K562 (cell line): Measurements from ENCODE around the gene WBP2NL. TPM values are rescaled to one million over a fixed set of nuclear protein-coding genes. Genes with fewer than 3 reads are reported as not detected.

ENCODE experiments used
- ATAC-seq: fragments of 200-7000 bp; cut with Tn5 transposase; 3 replicates; pipeline ENCODE4 v1.9.1; 2020; ENCODE audit warnings: moderate library complexity
- BruUV-seq: library from RNA; stranded (reverse); fragments of 400-500 nt; replicated peaks from 2 replicates; lab custom pipeline; 2021; lab: Mats Ljungman, UMichigan
- CTCF ChIA-PET: fragments of 300-600 bp; formaldehyde crosslinking; extraction: SDS; loops from one replicate; lab custom pipeline; 2021; ENCODE audit warnings: low intra/inter-chr PET ratio; lab: Yijun Ruan, JAX
- POLR2A ChIA-PET: fragments of 300-600, 350-650 bp; sonication (Branson Sonifier 250); formaldehyde crosslinking; extraction: SDS; loops from one replicate; lab custom pipeline; 2021; ENCODE audit warnings: antibody characterized with exemption, inconsistent platforms; lab: Yijun Ruan, JAX
- DNase-seq, 4 experiments: peaks; one replicate each; pipeline versions ENCODE4 v3.0.0 to v3.0.0-alpha.2; 2011 to 2018; ENCODE audit warnings: low spot score in 3 of 4, mixed read lengths in 3 of 4; ENCODE audit errors: extremely low read depth in 1 of 4
- FAIRE-seq: peaks from 2 replicates; lab custom pipeline; 2011; peaks lifted over from hg19 to GRCh38; lab: Jason Lieb, UNC
- H2AFZ ChIP-seq: 2 replicates; pipeline ENCODE4 v1.6.0; 2011; ENCODE audit warnings: low read depth, low read length, control low read depth, inconsistent platforms
- H3K27ac ChIP-seq: fragments of 200-600 bp; 3 replicates; pipeline ENCODE4 v1.8.0; 2011; ENCODE audit warnings: low read depth, mild to moderate bottlenecking, control low read depth, inconsistent platforms, low read length, moderate library complexity, mixed read lengths; ENCODE audit errors: extremely low read depth
- H3K27me3 ChIP-seq, 2 experiments: fragments of 300-600 bp in 1 of 2; 2 replicates in 1 of 2; 3 replicates in 1 of 2; pipeline versions ENCODE4 v1.6.0 to v1.8.0; 2011; ENCODE audit warnings: inconsistent platforms in 2 of 2, low read length in 2 of 2, mild to moderate bottlenecking in 1 of 2, mixed read lengths in 1 of 2, moderate library complexity in 1 of 2; ENCODE audit not compliant: control insufficient read depth in 2 of 2, insufficient read depth in 2 of 2
- H3K36me3 ChIP-seq: fragments of 300-600 bp; 3 replicates; pipeline ENCODE4 v1.8.0; 2011; ENCODE audit warnings: mild to moderate bottlenecking, low read length, inconsistent platforms; ENCODE audit not compliant: control insufficient read depth, insufficient read depth
- H3K4me1 ChIP-seq, 2 experiments: fragments of 200-600 bp in 1 of 2; replicated peaks in 1 of 2; 2 replicates in 1 of 2; 3 replicates in 1 of 2; pipeline versions ENCODE4 v1.5.1 to v1.8.0; 2011; ENCODE audit warnings: inconsistent platforms in 2 of 2, low read length in 2 of 2, mild to moderate bottlenecking in 1 of 2, mixed read lengths in 1 of 2, moderate library complexity in 1 of 2; ENCODE audit not compliant: control insufficient read depth in 2 of 2, insufficient read depth in 2 of 2
- H3K4me2 ChIP-seq: 2 replicates; pipeline ENCODE4 v1.6.1; 2011; ENCODE audit warnings: low read length, control low read depth, inconsistent platforms, mixed read lengths; ENCODE audit not compliant: insufficient read depth
- H3K4me3 ChIP-seq: fragments of 200-600 bp; sonication (generic), shearing (Covaris generic); 2 replicates; pipeline ENCODE4 v1.5.1; 2016; ENCODE audit warnings: control low read depth, inconsistent platforms
- H3K79me2 ChIP-seq: fragments of 200-600 bp; 3 replicates; pipeline ENCODE4 v1.8.0; 2011; ENCODE audit warnings: low read length, inconsistent platforms; ENCODE audit not compliant: control insufficient read depth, insufficient read depth
- H3K9ac ChIP-seq, 2 experiments: 2 replicates each; pipeline versions ENCODE4 v1.6.0 to v1.6.1; 2011; ENCODE audit warnings: low read depth in 2 of 2, low read length in 2 of 2, control low read depth in 1 of 2, inconsistent platforms in 1 of 2, mild to moderate bottlenecking in 1 of 2, mixed read lengths in 1 of 2; ENCODE audit not compliant: insufficient read depth in 1 of 2
- H3K9me1 ChIP-seq: one replicate; pipeline ENCODE4 v1.6.0; 2011; ENCODE audit warnings: inconsistent platforms, mild to moderate bottlenecking, low read length, moderate library complexity; ENCODE audit not compliant: control insufficient read depth, insufficient read depth
- H3K9me3 ChIP-seq: replicated peaks from 2 replicates; pipeline ENCODE4 v1.5.1; 2011; ENCODE audit warnings: low read depth, low read length, inconsistent platforms; ENCODE audit not compliant: control insufficient read depth, insufficient read depth
- H4K20me1 ChIP-seq: replicated peaks from 2 replicates; pipeline ENCODE4 v1.6.1; 2011; ENCODE audit warnings: low read length, inconsistent platforms, mixed read lengths; ENCODE audit not compliant: control insufficient read depth, insufficient read depth
- ARHGAP35 ChIP-seq: fragments of 450-650 bp; IDR thresholded peaks from 2 replicates; pipeline ENCODE4 v1.6.1; 2018; ENCODE audit not compliant: partially characterized antibody
- CBFA2T3 ChIP-seq: fragments of 450-650 bp; IDR thresholded peaks from 2 replicates; pipeline ENCODE4 v1.6.1; 2017
- ELF1 ChIP-seq: fragments of 200-800 bp; sonication (Bioruptor generic); IDR thresholded peaks from 2 replicates; pipeline ENCODE4 v1.6.1; 2016; ENCODE audit warnings: missing genetic modification characterization, missing compliant biosample characterization
- ESRRA ChIP-seq: fragments of 450-650 bp; IDR thresholded peaks from 2 replicates; pipeline ENCODE4 v1.6.1; 2014; ENCODE audit warnings: low read depth, mild to moderate bottlenecking, moderate library complexity, borderline replicate concordance
- MAFG ChIP-seq: fragments of 450-650 bp; conservative IDR thresholded peaks from 2 replicates; pipeline ENCODE4 v1.6.1; 2016; ENCODE audit warnings: missing genetic modification characterization, missing compliant biosample characterization
- PHTF2 ChIP-seq: fragments of 250-450 bp; sonication (Bioruptor Pico); IDR thresholded peaks from 2 replicates; pipeline ENCODE4 v1.5.0; 2021; ENCODE audit warnings: mild to moderate bottlenecking
- SRF ChIP-seq, 2 experiments: fragments of 250-450, 450-650 bp in 1 of 2; sonication (Bioruptor Pico) in 1 of 2; sonication (generic) in 1 of 2; formaldehyde crosslinking; IDR thresholded peaks; 2 replicates each; pipeline versions ENCODE4 v1.5.0 to v1.5.1; 2020 to 2022; ENCODE audit warnings: mild to moderate bottlenecking in 1 of 2, missing genetic modification reagents in 1 of 2
- SRSF9 ChIP-seq: fragments of 200-400 bp; formaldehyde crosslinking; IDR thresholded peaks from 2 replicates; pipeline ENCODE4 v1.6.1; 2017; ENCODE audit warnings: low read depth, low read length, borderline replicate concordance
- TAF9B ChIP-seq: fragments of 450-650 bp; IDR thresholded peaks from 2 replicates; pipeline ENCODE4 v1.6.1; 2018; ENCODE audit warnings: mild to moderate bottlenecking; ENCODE audit not compliant: partially characterized antibody
- TCFL5 ChIP-seq: fragments of 250-450 bp; sonication (Bioruptor Pico); conservative IDR thresholded peaks from 2 replicates; pipeline ENCODE4 v1.6.1; 2021; ENCODE audit warnings: mild to moderate bottlenecking, moderate library complexity, matching md5 sums
- ZFX ChIP-seq: sonication (generic); formaldehyde crosslinking; IDR thresholded peaks from 2 replicates; pipeline ENCODE4 v1.8.0; 2022; ENCODE audit warnings: mild to moderate bottlenecking, missing genetic modification reagents, moderate library complexity
- ZNF197 ChIP-seq: fragments of 200-800 bp; sonication (Bioruptor generic); IDR thresholded peaks from 2 replicates; pipeline ENCODE4 v1.6.1; 2016; ENCODE audit warnings: low read depth, missing genetic modification characterization, missing compliant biosample characterization
- ZNF23 ChIP-seq: fragments of 250-450 bp; sonication (Bioruptor Pico); IDR thresholded peaks from 2 replicates; pipeline ENCODE4 v1.4.0; 2020; ENCODE audit warnings: mild to moderate bottlenecking
- ZNF324 ChIP-seq: fragments of 250-450 bp; sonication (Bioruptor Pico); IDR thresholded peaks from 2 replicates; pipeline ENCODE4 v1.4.0; 2020; ENCODE audit warnings: mild to moderate bottlenecking
- ZNF408 ChIP-seq: fragments of 250-450 bp; sonication (Bioruptor Pico); IDR thresholded peaks from 2 replicates; pipeline ENCODE4 v1.4.0; 2020; ENCODE audit warnings: low read depth, mild to moderate bottlenecking, moderate library complexity
- ZNF696 ChIP-seq: fragments of 250-450 bp; sonication (Bioruptor Pico); conservative IDR thresholded peaks from 2 replicates; pipeline ENCODE4 v1.4.0; 2020; ENCODE audit warnings: mild to moderate bottlenecking, moderate library complexity
- WGBS: fragments of 100-300 bp; shearing (Covaris generic); methylation state at CpG from one replicate; pipeline ENCODE4 v1.1.6; 2016; ENCODE audit warnings: low coverage, mixed read lengths; ENCODE audit not compliant: insufficient coverage; ENCODE audit errors: missing lambda C conversion rate; 5-methylcytosine and 5-hydroxymethylcytosine counted together
- in situ Hi-C: fragments of 300-500 bp; cut with MboI; formaldehyde crosslinking; loops from 4 replicates; pipeline ENCODE4 v1.15.0; 2018; ENCODE audit warnings: inconsistent platforms, mixed read lengths
- intact Hi-C: fragments of 100-400 bp; cut with micrococcal nuclease; formaldehyde crosslinking; loops from 2 replicates; pipeline ENCODE4 v1.14.2; 2022
- polyA plus RNA-seq, 8 experiments: library from polyadenylated mRNA; depleted of rRNA in 4 of 8; stranded (reverse) in 5 of 8; unstranded in 3 of 8; fragments of >200 nt; fragmentation: Nextera tagmentation in 2 of 8; fragmentation: Illumina TruSeq in 1 of 8; extraction: Ambion mirVana in 2 of 8; extraction: Trizol in 1 of 8; gene quantifications; 2 replicates each; pipeline versions ENCODE4 v1.2.1 to v1.2.3, GENCODE V29; 2011 to 2014; ENCODE audit warnings: inconsistent platforms in 1 of 8, missing spikeins in 1 of 8
- total RNA-seq, 7 experiments: library from RNA; depleted of rRNA in 6 of 7; stranded (reverse); fragments of >200 nt in 6 of 7; fragmentation: Illumina TruSeq in 2 of 7; extraction: Trizol in 2 of 7; gene quantifications; 2 replicates each; pipeline versions ENCODE4 v1.2.1 to v1.2.3, GENCODE V29; 2011 to 2021; ENCODE audit warnings: low replicate concordance in 1 of 7
- TF ChIP-seq, protein P1 (sequence below): fragments of 450-650 bp; formaldehyde crosslinking; IDR thresholded peaks from 2 replicates; pipeline ENCODE4 v1.4.0; 2020; ENCODE audit warnings: mild to moderate bottlenecking, mixed read lengths
- TF ChIP-seq, protein P2 (sequence below), 2 experiments: fragments of 450-650 bp in 1 of 2; sonication (generic) in 1 of 2; formaldehyde crosslinking; conservative IDR thresholded peaks; 2 replicates each; pipeline versions ENCODE4 v1.4.0 to v1.8.1; 2020 to 2022; ENCODE audit warnings: mild to moderate bottlenecking in 1 of 2, missing genetic modification reagents in 1 of 2

Gene WBP2NL
- total and polyA plus RNA-seq, 9 of the 15 experiments (the other 6 are each of a cell fraction or from before 2014, with no cell fraction given), result not detected

DNA sequence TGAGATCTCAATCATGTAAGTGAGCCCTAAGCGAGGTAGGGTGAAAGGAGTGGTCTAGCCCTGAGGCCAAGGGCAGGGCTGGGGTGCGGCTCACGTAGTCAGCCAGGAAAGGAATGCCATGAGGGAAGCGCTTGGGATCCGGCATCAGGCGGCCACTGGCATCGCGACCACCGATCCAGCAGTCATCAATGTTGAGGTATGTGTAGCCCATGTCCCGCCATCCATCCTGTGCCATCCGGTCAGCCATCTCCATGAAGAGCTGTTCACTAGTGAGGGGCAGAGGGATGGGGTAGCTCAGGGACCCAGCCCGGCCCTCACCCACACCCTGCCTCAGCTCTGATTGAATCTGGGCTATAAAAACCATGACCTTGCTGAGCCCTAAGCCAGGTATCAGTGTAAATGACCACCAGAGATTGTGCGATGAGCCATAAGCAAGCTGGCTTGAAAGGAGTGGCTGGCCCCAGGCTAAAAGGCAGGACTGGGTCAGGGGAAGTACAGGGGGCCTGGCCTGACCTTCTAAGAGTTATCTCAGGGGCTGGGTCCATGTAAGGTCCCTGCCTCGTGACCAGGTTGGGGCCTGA is 69.2 kb downstream of the WBP2NL start:
- Histone ChIP-seq H4K20me1 (no peaks in the 10 kb centered on the region), H3K4me1 (peaks cover 19 to 29% of the 10 kb centered on the region in 2 experiments; a peak in 4 of 5 replicates), H3K9me3 (no peaks in the 10 kb centered on the region), H3K4me2 (no peak overlapping the region), H3K9me1 (peaks cover 2% of the 10 kb centered on the region), H2AFZ (no peak overlapping the region), H3K27me3 (no peaks in the 10 kb centered on the region), H3K36me3 (peaks cover 37% of the 10 kb centered on the region; the same call in 2 of the 3 replicates), H3K79me2 (peaks cover 21% of the 10 kb centered on the region), H3K9ac (no peak overlapping the region), H3K4me3 (no peak overlapping the region), H3K27ac (no peak overlapping the region)
- ATAC-seq, result no peak
- POLR2A ChIA-PET, result interaction anchor here (0.7 kb wide), 1 partner anchor 15 kb away, joined by 3 read pairs; no protein-coding TSS in a partner anchor
- in situ Hi-C loops, result no loop called here
- CTCF ChIA-PET, result no interaction called here
- FAIRE-seq, result no peak
- no peak for DNase-seq
- WGBS, result 88% methylated on average over 12 of the region's 14 CpGs
- intact Hi-C loops, result no loop called here
- TF ChIP-seq CBFA2T3 (no peak), TCFL5 (no peak), ZNF408 (CRISPR knock-in tag) (no peak), ELF1 (tag) (no peak), ZNF197 (CRISPR knock-in tag) (no peak), ZNF324 (no peak), SRSF9 (no peak), SRF (CRISPR knock-in tag; IDR thresholded peaks at IDR 0.05) (no peak), ESRRA (no peak), ARHGAP35 (no peak), ZNF23 (CRISPR knock-in tag) (no peak), MAFG (tag) (no peak), TAF9B (no peak), PHTF2 (CRISPR knock-in tag) (no peak), ZFX (CRISPR knock-in tag) (no peak), ZNF696 (no peak)
- TF ChIP-seq, protein P1, sequence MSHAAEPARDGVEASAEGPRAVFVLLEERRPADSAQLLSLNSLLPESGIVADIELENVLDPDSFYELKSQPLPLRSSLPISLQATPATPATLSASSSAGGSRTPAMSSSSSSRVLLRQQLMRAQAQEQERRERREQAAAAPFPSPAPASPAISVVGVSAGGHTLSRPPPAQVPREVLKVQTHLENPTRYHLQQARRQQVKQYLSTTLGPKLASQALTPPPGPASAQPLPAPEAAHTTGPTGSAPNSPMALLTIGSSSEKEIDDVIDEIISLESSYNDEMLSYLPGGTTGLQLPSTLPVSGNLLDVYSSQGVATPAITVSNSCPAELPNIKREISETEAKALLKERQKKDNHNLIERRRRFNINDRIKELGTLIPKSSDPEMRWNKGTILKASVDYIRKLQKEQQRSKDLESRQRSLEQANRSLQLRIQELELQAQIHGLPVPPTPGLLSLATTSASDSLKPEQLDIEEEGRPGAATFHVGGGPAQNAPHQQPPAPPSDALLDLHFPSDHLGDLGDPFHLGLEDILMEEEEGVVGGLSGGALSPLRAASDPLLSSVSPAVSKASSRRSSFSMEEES (CRISPR knock-in tag), result no peak
- TF ChIP-seq, protein P2, sequence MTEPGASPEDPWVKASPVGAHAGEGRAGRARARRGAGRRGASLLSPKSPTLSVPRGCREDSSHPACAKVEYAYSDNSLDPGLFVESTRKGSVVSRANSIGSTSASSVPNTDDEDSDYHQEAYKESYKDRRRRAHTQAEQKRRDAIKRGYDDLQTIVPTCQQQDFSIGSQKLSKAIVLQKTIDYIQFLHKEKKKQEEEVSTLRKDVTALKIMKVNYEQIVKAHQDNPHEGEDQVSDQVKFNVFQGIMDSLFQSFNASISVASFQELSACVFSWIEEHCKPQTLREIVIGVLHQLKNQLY (CRISPR knock-in tag; conservative IDR thresholded peaks at IDR 0.05), result no peak
- BruUV-seq, result no TSS peak
